Brain microvascular endothelial cell (primary cell): ENCODE measurements around the gene BMP8A.
"Not testable (repeated sequence)": the region's sequence is repeated elsewhere in the genome, so short reads cannot be mapped to it uniquely, and the experiment has no call there.

Experiments used
- DNase-seq: peaks from one replicate; pipeline ENCODE4 v3.0.0-alpha.2; 2020
- H3K27ac ChIP-seq: fragments of 250-450 bp; sonication (Bioruptor Pico); 2 replicates; pipeline ENCODE4 v1.5.1; 2020; ENCODE audit warnings: mild to moderate bottlenecking, moderate library complexity
- H3K27me3 ChIP-seq: fragments of 250-450 bp; sonication (Bioruptor Pico); replicated peaks from 2 replicates; pipeline ENCODE4 v1.5.1; 2020; ENCODE audit warnings: mild to moderate bottlenecking
- H3K36me3 ChIP-seq: fragments of 250-450 bp; sonication (Bioruptor Pico); replicated peaks from 2 replicates; pipeline ENCODE4 v1.5.1; 2020; ENCODE audit warnings: mild to moderate bottlenecking
- H3K4me3 ChIP-seq: 2 replicates; pipeline ENCODE4 v1.5.1; 2011; ENCODE audit warnings: low read depth, mild to moderate bottlenecking, control low read depth, low read length, moderate library complexity
- CTCF ChIP-seq: IDR thresholded peaks from 2 replicates; pipeline ENCODE4 v1.5.1; 2011; ENCODE audit warnings: low read depth, mild to moderate bottlenecking, moderate library complexity, low read length, control low read depth, inconsistent platforms; ENCODE audit errors: missing control alignments
- in situ Hi-C: cut with HindIII; loops from 2 replicates; pipeline ENCODE4 v1.10.0; 2017; ENCODE audit warnings: low sequenced_read_pairs, low pct_ligation_motif_present

The BMP8A gene

DNA sequence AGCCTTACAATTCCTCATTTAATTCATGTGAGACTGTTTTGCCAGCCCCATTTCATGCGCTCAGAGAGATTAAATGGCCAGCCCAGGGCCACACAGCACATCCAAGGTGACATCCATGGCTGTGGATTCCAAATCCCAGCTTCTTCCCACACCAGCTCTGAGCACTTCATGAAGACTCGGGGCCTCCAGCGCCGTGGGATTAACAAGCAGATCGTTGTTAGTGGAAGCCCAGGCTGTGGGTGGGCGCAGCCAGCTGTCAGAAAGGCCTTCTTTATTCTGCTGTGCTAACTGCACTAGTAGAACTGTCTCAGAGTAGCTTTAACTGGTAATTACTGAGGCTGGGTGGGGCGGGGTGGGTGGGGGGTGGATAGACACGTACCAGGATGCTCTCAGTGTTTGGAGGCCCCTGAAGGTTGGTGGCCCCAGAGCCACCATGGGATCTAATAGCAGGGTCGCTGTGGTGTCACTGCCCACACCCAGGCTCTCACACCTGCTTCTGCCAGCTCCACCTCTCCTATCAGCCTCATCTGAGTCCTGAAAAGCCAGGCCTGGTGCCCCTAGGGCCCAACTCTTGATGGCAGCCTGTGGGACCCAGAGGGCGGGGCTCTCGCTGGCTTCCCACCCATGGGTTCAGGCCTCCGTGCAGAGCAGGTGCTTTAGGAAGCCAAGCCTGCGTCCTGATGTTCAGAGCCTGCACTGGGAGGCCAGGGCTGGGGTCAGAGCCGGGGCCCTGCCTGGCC is 3.4 kb downstream of the BMP8A start:
- H3K27me3 ChIP-seq: no peaks in the 10 kb centered on the region
- H3K36me3 ChIP-seq: no peaks in the 10 kb centered on the region
- H3K4me3 ChIP-seq: no peak overlapping the region
- H3K27ac ChIP-seq: no peak overlapping the region
- DNase-seq: no peak
- in situ Hi-C loops: no loop called here
- no peak for TF ChIP-seq CTCF

GRCh38 chr1:39496520-39496919 is 5.1 kb downstream of the BMP8A start:
- H3K4me3 ChIP-seq, DNase-seq, H3K36me3 ChIP-seq, H3K27me3 ChIP-seq, in situ Hi-C loops, H3K27ac ChIP-seq: not testable (repeated sequence)

- TF ChIP-seq CTCF: no peak
- in situ Hi-C loops: no loop called here
- Histone ChIP-seq H3K36me3 (no peaks in the 10 kb centered on the region), H3K4me3 (no peak overlapping the region), H3K27ac (no peak overlapping the region), H3K27me3 (no peaks in the 10 kb centered on the region)
- no peak for DNase-seq
Measured at GRCh38 chr1:39497585-39497984, 6.1 kb downstream of the BMP8A start.

GRCh38 chr1:39498096-39498710 is 6.8 kb downstream of the BMP8A start:
- H3K36me3 ChIP-seq, H3K27ac ChIP-seq, DNase-seq, in situ Hi-C loops, H3K27me3 ChIP-seq, H3K4me3 ChIP-seq: not testable (repeated sequence)

DNA sequence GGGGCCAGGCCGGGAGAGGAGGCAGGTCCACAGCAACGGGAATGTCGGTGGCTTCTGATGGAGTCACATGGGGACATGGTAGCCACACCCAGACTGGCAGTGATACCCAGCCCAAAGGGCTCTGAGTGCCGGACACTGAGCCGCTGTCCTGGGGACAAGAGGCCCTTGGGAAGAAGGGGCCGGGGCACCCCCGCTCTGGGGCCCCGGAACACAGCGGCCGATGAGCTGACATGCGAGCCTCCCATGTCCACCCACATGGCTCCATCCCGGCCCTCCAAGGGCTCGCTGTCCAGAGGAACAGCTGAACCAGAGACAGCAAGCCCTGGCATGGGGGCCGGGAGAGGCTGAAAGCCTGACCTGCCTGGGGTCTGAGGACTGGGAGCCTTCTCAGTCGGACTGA is 7.4 kb downstream of the BMP8A start:
- H3K27ac ChIP-seq, in situ Hi-C loops, DNase-seq, H3K27me3 ChIP-seq, H3K36me3 ChIP-seq, H3K4me3 ChIP-seq: not testable (repeated sequence)

GRCh38 chr1:39499668-39500067 is 8.2 kb downstream of the BMP8A start:
- no peak overlapping the region for H3K27ac ChIP-seq
- TF ChIP-seq CTCF: no peak
- no peaks in the 10 kb centered on the region for H3K27me3 ChIP-seq
- no peak for DNase-seq
- in situ Hi-C loops: no loop called here
- H3K36me3 ChIP-seq: no peaks in the 10 kb centered on the region
- H3K4me3 ChIP-seq: no peak overlapping the region

- in situ Hi-C loops: no loop called here
- no peak for DNase-seq
- no peak for TF ChIP-seq CTCF
- Histone ChIP-seq H3K27ac (no peak overlapping the region), H3K4me3 (no peak overlapping the region), H3K36me3 (no peaks in the 10 kb centered on the region), H3K27me3 (no peaks in the 10 kb centered on the region)
Measured at GRCh38 chr1:39500862-39501389, 9.5 kb downstream of the BMP8A start.
